Activated CD8-positive, alpha-beta T cell treated with anti-CD3 and anti-CD28 coated beads for 36 hours (primary cell): ENCODE results near the gene KRTAP10-8. TPM values are rescaled to one million over a fixed set of nuclear protein-coding genes. Genes with fewer than 3 reads are reported as not detected.

Experiments
- ATAC-seq: fragments of 200-7000 bp; cut with Tn5 transposase; one replicate; pipeline ENCODE4 v1.10.0; 2021; ENCODE audit warnings: mild to moderate bottlenecking, moderate library complexity
- CTCF ChIA-PET: fragments of 350-600 bp; sonication (Branson Sonifier 250); formaldehyde crosslinking; loops from one replicate; lab custom pipeline; 2021; ENCODE audit warnings: antibody characterized with exemption; lab: Charles Lee
- POLR2A ChIA-PET: fragments of 350-600 bp; sonication (Branson Sonifier 250); formaldehyde crosslinking; loops from one replicate; lab custom pipeline; 2021; ENCODE audit warnings: antibody characterized with exemption; lab: Charles Lee
- DNase-seq: peaks from one replicate; pipeline ENCODE4 v3.0.0-alpha.2; 2020
- H3K27ac Mint-ChIP-seq: one replicate; pipeline ENCODE4 v1.8.0; 2021; ENCODE audit warnings: mild to moderate bottlenecking, mixed read lengths
- H3K27me3 Mint-ChIP-seq: one replicate; pipeline ENCODE4 v1.8.0; 2021; ENCODE audit warnings: mixed read lengths
- H3K36me3 Mint-ChIP-seq: one replicate; pipeline ENCODE4 v1.8.0; 2021; ENCODE audit warnings: low read depth, mixed read lengths
- H3K4me1 Mint-ChIP-seq: one replicate; pipeline ENCODE4 v1.8.0; 2021; ENCODE audit warnings: low read depth, mixed read lengths
- H3K4me3 Mint-ChIP-seq: one replicate; pipeline ENCODE4 v1.8.0; 2021; ENCODE audit warnings: mild to moderate bottlenecking, moderate library complexity, mixed read lengths
- H3K9me3 Mint-ChIP-seq: one replicate; pipeline ENCODE4 v1.8.0; 2021; ENCODE audit warnings: mixed read lengths
- intact Hi-C: fragments of 100-400 bp; cut with micrococcal nuclease; formaldehyde crosslinking; loops from one replicate; pipeline ENCODE4 v1.10.0; 2022
- total RNA-seq, 2 experiments: library from RNA; stranded (reverse); gene quantifications; one replicate each; pipeline ENCODE4 v1.2.3, GENCODE V29; 2021
- TF ChIP-seq, protein P1 (sequence below): fragments of 200-600 bp; IDR thresholded peaks from one replicate; pipeline ENCODE4 v1.8.0; 2022; ENCODE audit warnings: antibody characterized with exemption, mild to moderate bottlenecking

KRTAP10-8 gene
- total RNA-seq, 2 experiments from 2014 or later = not detected

DNA sequence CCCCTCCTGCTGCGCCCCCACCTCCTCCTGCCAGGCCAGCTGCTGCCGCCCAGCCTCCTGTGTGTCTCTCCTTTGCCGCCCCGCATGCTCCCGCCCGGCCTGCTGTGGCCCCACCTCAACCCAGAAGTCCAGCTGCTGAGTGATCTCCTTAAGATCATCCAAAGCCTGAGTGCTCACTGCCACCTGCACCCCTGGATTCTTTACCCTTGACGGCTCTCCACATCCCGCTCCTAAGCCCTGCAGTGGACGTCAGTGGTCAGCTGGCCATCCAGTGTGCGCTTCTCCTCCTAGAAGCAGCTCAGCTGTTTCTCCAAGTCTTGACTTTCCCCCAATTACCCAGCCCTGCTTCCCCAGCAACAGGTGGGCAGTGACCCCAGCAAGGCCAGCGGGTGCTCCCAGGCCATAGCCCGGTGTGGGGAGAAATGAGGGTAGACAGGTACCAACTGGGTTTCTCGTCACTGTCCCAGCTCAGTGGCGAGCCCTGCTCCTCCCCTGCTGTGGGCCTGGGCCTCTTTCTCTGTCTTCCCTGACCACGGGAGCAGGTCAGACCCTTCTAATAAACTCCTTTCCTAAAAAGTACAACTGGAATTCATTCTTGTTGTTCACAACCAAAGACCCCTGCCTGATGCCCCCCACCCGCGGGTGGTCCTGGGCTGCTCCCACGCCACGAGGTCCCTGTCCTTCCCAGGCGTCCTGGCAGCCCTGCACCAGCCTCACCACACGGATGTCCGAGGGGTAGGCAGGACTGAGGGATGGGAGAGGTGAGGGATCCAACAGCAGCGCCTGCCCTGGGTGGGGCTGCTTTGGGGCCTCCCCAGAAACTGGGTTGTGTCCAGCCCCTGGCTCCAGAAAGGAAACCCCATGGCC, 10.1 kb upstream of the KRTAP10-8 start:
- Mint-ChIP-seq H3K9me3 (peaks cover 8% of the 10 kb centered on the region), H3K4me1 (no peaks in the 10 kb centered on the region), H3K27ac (no peak overlapping the region), H3K4me3 (no peak overlapping the region), H3K27me3 (peaks cover 3% of the 10 kb centered on the region), H3K36me3 (no peaks in the 10 kb centered on the region)
- POLR2A ChIA-PET = no interaction called here
- intact Hi-C loops = no loop called here
- ATAC-seq (no peak), DNase-seq (no peak)
- TF ChIP-seq, protein P1, sequence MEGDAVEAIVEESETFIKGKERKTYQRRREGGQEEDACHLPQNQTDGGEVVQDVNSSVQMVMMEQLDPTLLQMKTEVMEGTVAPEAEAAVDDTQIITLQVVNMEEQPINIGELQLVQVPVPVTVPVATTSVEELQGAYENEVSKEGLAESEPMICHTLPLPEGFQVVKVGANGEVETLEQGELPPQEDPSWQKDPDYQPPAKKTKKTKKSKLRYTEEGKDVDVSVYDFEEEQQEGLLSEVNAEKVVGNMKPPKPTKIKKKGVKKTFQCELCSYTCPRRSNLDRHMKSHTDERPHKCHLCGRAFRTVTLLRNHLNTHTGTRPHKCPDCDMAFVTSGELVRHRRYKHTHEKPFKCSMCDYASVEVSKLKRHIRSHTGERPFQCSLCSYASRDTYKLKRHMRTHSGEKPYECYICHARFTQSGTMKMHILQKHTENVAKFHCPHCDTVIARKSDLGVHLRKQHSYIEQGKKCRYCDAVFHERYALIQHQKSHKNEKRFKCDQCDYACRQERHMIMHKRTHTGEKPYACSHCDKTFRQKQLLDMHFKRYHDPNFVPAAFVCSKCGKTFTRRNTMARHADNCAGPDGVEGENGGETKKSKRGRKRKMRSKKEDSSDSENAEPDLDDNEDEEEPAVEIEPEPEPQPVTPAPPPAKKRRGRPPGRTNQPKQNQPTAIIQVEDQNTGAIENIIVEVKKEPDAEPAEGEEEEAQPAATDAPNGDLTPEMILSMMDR = no peak
- CTCF ChIA-PET = no interaction called here

DNA sequence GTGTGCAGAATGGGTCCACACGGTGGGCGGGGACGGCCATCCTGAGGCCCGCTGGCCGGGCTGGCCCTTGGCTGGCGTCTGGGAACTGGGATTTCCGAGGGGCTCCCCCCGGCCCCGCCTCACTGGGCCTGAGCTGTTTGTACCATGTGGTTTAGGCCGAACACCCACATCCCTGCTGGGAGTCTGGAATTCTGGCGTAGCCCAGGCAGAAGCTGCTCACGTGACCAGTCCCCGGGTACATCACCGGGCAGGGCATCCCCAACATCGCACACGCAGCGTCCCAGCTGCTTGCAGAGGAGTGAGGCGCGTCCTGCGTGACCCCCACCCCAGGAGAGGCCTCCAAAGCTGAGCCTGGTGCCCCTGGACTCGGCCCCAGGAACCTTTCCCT, 9.4 kb upstream of the KRTAP10-8 start:
- H3K36me3 Mint-ChIP-seq = no peaks in the 10 kb centered on the region
- H3K4me1 Mint-ChIP-seq = no peaks in the 10 kb centered on the region
- ATAC-seq (no peak), DNase-seq (no peak)
- ChIA-PET POLR2A (no interaction called here), CTCF (no interaction called here)
- H3K9me3 Mint-ChIP-seq = peaks cover 8% of the 10 kb centered on the region
- TF ChIP-seq, protein P1 = no peak
- no peak overlapping the region for H3K27ac Mint-ChIP-seq
- no peak overlapping the region for H3K4me3 Mint-ChIP-seq
- H3K27me3 Mint-ChIP-seq = peaks cover 3% of the 10 kb centered on the region
- intact Hi-C loops = no loop called here

DNA sequence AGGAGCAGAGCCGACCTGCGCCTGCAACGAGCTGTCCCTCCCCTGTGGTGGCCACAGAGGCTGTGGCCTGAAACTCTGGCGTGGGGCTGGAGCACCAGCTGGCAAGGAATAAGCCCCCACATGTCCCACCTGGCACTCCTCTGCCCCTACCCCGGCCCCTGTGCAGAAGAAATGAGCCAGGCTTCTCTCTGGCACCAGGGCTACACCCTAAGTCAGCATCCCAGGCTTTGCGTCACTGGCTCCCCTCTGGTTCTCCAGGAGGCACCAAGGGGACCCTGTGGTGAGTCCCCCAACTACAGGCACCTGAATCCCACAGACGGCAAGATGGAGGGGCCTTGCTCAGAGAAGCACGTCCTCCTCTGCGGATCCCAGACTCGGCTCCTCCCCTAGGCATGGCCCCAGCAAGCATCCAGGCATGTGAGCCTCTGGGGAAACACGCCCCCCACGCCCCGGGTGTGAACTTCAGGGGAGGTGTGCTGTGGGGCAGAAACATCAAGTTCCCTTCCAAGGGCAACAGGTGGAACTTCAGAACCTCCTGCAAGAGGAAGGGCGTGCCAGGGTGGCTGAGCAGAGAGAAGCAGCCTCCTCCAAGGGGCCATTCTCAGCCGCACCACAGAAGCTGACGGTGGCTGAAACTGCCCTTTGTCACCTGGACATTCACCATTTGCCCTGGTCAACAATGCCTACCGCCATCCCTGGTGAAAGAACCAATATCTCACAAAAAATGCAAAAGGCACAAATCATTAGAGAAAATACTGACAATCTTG, 8.6 kb upstream of the KRTAP10-8 start:
- TF ChIP-seq, protein P1 = no peak
- H3K27me3 Mint-ChIP-seq = peaks cover 3% of the 10 kb centered on the region
- H3K4me1 Mint-ChIP-seq = no peaks in the 10 kb centered on the region
- intact Hi-C loops = no loop called here
- no peak overlapping the region for H3K4me3 Mint-ChIP-seq
- no peak overlapping the region for H3K27ac Mint-ChIP-seq
- ATAC-seq (no peak), DNase-seq (no peak)
- CTCF ChIA-PET = no interaction called here
- H3K36me3 Mint-ChIP-seq = no peaks in the 10 kb centered on the region
- H3K9me3 Mint-ChIP-seq = peaks cover 8% of the 10 kb centered on the region
- POLR2A ChIA-PET = no interaction called here

DNA sequence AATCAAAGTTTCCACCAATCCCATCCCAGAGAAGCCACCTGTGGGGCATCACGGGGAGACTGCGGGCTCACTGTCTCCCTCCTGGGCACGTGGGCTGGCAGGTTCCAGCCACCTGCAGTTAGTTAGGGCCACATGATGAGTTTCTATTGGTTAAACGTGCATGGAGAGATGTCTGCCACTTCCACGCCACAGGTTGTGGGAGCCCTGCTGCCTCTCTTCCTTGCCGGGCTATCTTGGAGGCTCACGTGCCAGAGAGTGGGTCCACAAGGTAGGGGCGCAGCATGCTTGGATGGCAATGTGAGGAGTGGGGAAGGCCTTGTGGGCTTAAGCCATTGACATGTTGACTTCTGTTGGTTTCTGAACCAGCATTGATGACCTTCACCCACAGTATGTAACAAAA, 8.0 kb upstream of the KRTAP10-8 start:
- CTCF ChIA-PET = no interaction called here
- TF ChIP-seq, protein P1 = no peak
- Mint-ChIP-seq H3K4me1 (no peaks in the 10 kb centered on the region), H3K9me3 (peaks cover 4% of the 10 kb centered on the region), H3K27me3 (peaks cover 3% of the 10 kb centered on the region), H3K4me3 (no peak overlapping the region), H3K36me3 (no peaks in the 10 kb centered on the region), H3K27ac (no peak overlapping the region)
- POLR2A ChIA-PET = no interaction called here
- intact Hi-C loops = no loop called here
- ATAC-seq = no peak
- no peak for DNase-seq

DNA sequence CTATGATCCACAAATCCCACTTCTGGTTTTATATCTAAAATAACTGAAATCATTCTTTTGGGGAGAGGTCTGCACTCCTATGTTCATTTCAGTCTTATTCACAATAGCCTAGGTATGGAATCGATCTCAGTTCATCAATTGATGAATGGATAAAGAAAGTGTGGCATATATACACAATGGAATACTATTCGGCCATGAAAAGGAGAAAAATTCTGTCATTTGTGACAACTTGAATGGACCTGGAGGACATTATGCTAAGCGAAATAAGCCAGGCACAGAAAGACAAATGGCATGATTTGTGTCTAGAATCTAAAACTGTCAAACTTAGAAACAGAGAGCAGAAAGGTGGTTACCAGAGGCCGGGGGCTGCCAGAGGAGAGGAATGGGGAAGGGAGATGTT, 5.4 kb upstream of the KRTAP10-8 start:
- ChIA-PET POLR2A (interaction anchor here (1.0 kb wide), 1 partner anchor 12 kb away, joined by 3 read pairs; no protein-coding TSS in a partner anchor), CTCF (no interaction called here)
- H3K36me3 Mint-ChIP-seq = no peaks in the 10 kb centered on the region
- TF ChIP-seq, protein P1 = no peak
- peaks cover 3% of the 10 kb centered on the region for H3K27me3 Mint-ChIP-seq
- H3K4me1 Mint-ChIP-seq = no peaks in the 10 kb centered on the region
- ATAC-seq (no peak), DNase-seq (no peak)
- intact Hi-C loops = no loop called here
- H3K27ac Mint-ChIP-seq = no peak overlapping the region
- no peak overlapping the region for H3K4me3 Mint-ChIP-seq
- H3K9me3 Mint-ChIP-seq = peaks cover 18% of the 10 kb centered on the region
